Tibial nerve (tissue), 3 donors: ENCODE results near the gene UQCRH.

ENCODE experiments used
- CTCF ChIP-seq, 5 experiments: fragments of 200-600 bp in 3 of 5; fragments of 450-650 bp in 2 of 5; sonication (generic) in 3 of 5; IDR thresholded peaks; one replicate each; pipeline ENCODE4 v1.5.1; 2016 to 2019; ENCODE audit warnings: antibody characterized with exemption in 5 of 5, mild to moderate bottlenecking in 3 of 5, moderate library complexity in 2 of 5
- POLR2A ChIP-seq, 2 donors: fragments of 450-650 bp; IDR thresholded peaks; one replicate each; pipeline ENCODE4 v1.6.1; 2017; ENCODE audit warnings: antibody characterized with exemption in 2 of 2, mild to moderate bottlenecking in 2 of 2, moderate library complexity in 2 of 2

- TF ChIP-seq CTCF (IDR thresholded peaks at IDR 0.05) (no peak), POLR2A (IDR thresholded peaks at IDR 0.05) (no peak)
Observed at GRCh38 chr1:46288485-46289133, 14.9 kb upstream of the UQCRH start.
